Stimulated activated CD8-positive, alpha-beta memory T cell treated with anti-CD3 and anti-CD28 coated beads, Interleukin-7, amount 100 ng/mL, for 24 hours (primary cell): ENCODE measurements around the gene PRDM15.

Source experiments
- DNase-seq: peaks from one replicate; pipeline ENCODE4 v3.0.0-alpha.2; 2020; ENCODE audit warnings: low read depth

The PRDM15 gene

DNA sequence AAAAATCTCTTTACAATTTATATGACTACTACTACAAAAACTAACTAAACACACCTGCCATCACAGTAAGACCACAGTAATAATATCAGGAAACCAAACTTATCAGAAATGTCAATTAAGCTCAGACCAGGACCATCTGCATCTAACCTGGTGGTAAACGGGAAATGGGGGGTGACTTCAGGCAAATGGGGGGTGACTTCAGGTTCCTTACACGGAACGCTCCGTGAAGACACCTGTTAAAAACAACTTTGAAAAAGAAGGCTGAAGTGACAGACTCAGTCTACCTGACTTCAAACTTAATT lies 15.8 kb downstream of the PRDM15 start:
- DNase-seq = no peak

DNA sequence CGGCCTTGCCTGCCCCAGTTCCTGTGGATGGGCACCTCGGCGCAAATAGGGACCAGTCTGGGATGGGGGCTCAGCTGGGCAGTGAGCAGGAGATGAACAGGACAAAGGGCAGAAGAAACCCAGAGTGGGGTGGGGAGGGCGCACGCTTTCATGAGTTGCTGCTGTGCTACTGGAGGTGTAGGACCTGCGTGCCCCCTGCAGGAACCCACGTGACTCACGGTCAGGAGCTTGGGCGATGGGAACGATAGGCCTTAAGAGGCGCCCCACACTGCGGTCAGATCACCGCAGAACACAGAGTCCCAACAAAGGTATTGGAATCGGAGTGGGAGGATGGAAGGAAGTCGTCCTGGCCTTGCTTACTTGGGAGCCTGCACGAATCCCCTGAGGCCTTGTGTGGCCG lies 17.2 kb downstream of the PRDM15 start:
- DNase-seq = no peak

DNA sequence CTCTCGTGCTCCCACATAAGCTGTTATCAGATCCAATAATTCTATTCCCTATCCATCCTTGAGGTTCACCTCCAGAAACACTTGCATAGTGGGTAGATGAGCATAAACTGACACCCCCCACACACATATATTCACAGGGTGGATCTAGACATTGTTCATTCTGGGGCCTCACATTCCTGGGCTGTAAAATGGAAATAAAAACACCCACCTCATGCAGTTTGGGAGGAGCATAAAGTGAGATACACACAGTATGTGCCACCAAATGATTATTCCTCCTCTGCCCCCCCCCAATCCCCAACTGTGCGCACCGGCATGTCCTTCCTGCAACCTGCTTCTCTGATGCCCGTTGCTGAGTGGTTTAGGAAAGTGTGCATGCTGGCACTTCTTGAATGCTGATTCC lies 17.9 kb downstream of the PRDM15 start:
- DNase-seq = no peak

DNA sequence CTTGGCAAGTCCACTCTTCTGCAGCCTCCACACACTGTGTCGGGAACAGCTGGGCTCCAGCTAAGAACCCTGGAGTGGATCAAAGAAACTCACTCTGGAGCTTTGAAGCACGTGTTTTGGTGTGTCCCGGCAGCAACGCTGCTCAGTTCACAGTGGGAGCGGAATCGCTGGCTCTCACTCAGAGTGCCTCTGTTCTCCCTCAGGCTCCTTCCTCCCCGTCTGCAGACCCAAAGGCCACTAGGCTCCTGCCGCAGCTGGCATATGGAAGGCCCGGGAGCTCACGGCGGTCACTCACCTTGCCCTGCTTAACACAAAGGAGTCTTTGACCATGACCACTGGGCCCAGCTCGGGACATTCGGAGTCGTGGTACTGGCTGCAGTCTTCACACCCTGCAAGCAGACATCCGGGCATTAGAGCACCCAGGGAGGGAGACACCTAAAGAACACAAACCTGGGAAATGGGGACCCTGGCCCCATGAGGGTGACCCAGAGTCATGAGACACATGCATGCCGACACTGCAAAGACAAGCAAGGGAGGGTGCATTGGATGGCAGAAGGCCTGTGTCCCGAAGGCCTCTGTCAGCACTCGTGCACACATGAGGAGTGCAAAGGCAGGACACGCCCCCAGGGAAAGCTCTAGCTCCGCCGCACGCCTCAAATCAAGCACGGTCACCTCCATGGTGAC lies 19.7 kb downstream of the PRDM15 start:
- no peak for DNase-seq

DNA sequence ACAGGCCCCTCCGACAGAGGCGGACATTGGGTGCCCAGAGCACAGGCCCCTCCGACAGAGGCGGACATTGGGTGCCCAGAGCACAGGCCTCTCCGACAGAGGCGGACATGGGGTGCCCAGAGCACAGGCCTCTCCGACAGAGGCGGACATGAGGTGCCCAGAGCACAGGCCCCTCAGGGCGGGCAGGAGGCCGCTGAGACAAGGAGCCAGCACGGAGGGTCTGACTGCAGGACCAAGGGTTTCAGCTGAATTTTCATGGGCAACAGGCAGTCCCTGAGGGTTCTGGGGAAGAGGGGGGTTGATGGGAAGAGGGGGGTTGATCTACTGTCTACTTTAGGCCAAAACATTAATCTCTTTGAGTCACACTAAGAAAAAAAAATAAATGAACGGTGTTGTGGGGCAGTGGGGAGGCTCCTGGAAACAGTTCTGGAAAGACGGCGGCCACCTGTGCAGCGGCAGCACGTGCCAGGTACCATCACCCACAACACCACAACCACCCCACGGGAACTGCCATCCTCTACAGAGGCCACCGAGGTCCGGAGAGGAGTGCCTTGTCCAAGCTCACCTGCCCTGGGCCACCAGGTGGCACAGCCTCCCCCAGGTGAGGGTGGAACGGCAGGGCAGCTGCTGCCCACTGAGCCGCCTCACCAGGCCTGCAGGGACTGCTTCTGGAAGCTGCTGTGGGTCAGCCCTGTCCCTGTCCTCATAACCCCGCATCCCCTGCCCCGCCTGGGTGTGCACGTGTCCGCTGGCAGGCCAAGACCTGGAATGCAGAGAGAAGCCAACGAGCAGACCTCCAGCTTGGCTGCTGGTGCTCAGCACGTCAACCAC lies 20.5 kb downstream of the PRDM15 start:
- DNase-seq = no peak

DNA sequence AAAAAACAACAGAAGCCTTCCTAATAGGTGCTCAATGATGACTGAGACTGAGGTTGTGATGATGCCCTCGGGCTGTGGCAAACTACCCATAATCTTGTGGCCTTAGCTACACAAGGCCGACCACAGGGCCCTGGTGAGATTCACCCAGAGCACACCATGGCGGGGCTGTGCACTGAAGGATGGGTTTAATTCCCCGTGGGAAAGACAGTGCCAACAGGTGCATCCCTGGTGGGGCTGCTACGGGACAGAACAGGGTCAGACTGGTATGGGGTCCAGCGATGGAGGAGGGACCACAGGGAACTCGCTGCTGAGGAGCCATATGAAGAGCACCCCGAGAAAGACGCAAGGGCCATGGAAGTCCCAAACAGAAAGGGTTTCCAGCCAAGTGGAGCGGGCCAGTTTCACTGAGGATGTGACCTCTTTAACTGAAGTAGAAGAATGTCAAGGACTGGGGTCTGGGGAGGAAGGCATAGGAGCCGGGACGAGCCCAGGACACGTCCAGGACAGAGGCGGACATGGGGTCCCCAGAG lies 21.3 kb downstream of the PRDM15 start:
- no peak for DNase-seq

DNA sequence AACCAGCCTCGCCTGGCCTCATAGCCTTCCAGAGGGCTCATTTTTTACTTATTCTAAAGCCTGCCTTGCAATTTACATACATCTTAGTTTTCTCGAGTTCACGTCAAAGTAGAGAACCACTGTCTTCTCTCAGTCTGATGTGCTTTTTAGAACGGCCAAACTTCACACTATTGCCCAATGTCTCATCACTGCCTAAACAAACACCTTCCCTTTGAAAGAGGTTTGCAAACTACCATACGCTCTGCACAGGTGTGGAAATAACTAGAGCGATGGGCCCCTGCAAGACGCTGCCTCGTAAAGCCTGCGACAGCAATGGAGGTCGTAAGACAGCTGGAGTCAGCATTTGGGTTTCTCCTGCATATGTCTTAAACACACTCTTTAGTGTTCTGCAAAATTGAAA lies 22.6 kb downstream of the PRDM15 start:
- DNase-seq = no peak

DNA sequence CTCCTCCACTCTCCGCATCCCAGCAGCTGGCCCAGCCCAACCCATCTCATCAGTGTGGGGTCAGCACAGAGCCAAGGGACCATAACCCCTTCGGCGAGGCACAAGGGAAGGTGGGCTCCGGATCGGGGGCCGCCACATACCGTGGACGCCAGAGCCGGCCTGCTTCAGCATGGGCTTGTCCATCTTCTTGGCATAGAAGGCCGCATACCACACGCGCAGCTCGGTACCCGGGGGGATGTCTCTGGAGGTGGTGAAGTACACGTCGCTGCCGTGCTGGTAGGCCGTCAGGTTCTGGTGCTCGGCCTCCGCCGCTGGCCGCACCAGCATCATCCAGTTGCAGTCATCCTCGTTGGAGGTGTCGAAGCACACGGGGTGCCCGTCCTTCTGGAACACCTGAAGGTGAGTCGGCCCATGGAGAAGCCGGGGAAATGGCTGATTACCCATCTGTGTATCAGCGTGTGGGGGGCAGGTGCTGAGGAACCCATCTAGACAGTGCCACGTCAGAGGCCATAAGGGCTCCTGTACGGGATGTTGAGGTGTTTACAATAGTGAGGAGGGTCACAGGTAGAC lies 24.6 kb downstream of the PRDM15 start:
- DNase-seq = no peak

DNA sequence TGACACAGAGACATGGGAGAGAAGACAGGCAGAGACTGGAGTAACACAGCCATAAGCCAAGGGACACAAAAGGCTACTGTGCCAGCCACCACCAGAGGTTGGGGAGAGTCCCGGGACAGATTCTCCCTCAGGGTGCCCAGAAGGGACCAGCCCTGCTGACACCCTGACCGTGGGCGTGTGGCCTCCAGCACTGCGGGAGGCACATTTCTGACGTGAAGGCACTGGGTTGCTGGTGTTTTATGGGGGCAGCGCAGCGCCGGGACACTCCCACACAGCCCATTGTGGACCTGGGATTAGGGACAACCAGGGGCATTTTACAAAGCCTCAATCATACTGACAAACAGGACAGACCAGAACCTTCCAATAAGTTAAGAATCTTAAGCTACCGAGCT lies 26.2 kb downstream of the PRDM15 start:
- DNase-seq = no peak

DNA sequence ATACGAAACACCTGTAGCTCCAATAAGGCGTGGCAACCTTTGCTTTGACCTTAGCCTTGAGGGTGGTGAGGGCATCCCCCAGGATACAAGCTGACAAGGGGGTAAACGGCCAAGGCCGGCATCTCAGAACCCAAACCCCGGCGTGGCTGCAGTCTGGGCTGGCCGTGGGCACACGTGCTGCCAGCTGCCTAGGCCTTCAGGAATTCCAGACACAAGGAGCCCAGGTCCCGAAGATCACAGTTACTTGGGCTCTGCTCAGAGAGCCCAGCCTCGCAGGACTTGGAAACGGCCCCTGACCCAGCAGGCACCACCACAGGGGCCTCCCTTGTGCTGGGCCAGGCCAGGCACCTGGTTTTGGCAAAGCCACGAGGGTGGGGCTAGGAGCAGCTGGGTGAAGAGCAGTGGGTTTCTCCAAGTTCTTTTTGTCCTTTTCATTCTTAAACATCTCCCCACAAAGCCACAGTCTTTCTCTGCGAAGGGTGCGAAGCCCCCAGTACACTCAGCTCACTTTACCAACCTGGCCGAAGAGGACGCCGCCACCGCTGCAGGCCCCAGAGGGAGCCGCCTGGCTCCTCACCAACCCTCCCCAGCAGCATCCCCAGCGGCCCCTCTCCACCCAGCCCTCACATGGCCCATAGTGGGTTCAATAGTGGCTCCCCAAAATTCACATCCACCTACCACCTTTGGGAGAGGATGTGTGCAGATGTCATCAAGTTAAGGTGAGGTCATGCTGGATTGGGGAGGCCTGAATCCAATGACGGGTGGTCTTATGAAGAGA lies 26.8 kb downstream of the PRDM15 start:
- no peak for DNase-seq

DNA sequence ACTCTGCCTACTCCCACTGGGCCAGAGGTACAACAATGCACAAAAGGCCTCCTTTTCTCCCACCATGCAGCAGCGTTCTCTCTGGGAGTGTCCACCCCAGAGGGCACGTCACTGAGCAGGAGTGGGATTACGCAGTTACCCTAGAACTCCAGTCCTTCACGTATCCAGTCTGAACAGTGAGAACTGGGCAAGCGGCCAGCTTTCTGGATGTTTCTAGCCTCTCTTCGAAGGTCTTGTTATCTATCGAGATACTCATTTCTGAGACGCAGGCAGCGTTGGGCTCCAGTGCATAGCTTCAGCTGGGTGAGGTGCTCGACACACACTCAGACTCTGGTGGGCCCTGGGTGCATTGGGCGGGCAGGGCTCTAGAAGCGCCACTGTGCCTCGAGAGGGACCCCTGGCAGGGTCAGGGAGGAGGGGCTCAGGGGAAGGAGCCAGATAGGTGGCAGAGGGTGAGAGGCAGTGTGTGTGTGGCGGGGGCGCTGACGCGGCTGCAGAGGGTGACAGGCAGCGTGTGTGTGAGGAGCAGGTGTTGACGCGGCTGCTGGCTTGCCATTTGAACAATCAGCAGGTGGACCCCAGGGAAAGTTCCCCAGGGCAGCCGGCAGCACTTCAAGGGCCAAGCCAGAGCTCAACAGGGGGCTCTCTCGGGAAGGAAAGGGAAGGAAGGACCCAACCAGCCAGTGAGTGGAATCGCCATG lies 27.9 kb downstream of the PRDM15 start:
- DNase-seq = no peak

DNA sequence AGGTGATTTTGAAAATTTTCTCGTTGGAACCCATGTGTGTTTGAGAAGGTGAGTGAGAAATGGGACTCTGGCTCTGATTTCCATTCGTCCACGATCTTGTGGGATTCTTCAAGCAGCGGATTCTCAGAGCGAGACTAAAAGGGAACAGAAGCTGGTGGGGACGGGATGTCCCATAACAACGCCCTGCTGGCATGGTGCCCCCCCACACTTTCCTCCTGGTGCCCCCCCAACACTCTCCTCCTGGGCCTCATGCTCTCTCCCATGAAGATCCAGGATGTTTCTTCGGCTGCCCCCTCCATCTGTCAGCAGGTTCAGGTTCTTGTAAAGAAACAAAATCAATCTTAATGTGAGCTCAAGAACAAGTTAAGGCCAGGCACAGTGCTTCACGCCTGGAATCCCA lies 29.1 kb downstream of the PRDM15 start:
- DNase-seq = no peak

DNA sequence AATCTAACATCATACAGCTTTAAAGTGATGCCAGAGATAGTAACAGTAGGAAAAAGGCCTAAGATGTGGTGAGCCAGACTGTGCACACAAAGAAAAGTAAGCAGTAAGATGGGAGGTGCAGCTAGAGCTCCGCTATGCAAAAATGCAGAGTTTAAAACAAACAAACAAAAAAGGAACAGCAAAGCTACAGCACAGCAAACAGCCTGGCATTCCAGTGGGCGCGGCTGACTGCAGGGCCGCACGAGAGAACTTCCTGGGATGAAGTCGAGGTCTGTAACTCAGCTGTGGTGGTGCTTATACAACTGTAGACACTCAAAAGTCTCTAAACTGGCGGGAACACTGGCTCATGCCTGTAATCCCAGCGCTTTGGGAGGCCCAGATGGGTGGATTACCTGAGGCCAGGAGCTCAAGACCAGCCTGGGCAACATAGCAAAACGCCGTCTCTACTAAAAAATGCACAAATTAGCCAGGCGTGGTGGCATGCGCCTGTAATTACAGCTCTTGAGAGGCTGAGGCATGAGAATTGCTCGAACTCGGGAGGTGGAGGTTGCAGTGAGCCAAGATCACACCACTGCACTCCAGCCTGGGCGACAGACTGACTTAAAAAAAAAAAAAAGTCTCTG lies 30.1 kb downstream of the PRDM15 start:
- DNase-seq = no peak

DNA sequence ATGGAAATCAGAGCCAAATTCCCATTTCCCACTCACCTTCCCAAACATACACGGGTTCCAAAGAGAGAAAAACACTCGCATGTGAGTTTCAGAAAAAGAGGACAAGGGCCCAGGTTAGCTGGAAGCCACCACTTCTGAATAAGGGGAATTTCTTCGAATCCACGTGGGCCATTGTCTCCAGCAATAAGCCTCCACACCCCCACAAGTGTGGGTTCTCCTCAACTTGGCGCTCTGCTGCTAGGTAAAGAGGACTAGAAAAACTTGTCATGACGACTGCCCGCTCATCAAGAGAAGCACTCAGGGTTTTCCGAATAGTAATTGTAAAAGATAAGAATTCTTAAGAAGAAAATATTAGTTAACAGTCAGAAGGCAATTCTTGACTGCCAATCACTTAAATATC lies 30.6 kb downstream of the PRDM15 start:
- DNase-seq = no peak

DNA sequence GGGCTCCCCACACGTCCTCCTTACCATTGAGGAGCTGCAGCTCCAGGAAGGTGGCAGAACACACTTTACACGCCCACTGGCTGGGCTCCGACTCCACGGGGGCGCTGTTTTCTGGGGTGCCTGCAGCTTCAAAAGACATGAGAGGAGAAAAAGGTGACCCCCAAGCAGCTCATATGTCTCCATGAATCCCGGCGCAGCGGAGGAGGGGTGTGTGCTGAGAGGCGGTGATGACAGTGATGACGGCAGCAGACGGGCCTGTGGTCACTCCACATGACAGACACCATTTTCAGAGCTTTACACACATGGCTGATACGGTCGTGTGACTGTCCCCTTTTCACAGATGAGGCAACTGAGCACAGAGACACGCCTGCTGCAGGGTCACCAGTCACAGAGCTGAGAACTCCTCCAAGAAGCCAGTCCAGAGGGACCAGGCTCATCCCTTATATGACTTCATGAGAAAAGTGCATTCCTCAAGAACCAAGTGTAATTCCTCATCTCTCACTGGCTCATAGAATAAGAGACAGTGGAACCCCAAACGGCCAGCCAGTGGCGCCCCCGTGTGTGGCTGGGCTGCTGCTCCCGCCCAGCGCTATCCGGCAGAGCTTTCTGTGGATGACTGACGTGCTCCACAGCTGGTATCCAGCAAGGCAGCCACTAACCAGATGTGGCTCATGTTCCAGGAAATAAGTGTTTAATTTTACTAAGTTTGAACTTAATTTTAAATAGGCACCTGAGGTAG lies 31.9 kb downstream of the PRDM15 start:
- DNase-seq = no peak

DNA sequence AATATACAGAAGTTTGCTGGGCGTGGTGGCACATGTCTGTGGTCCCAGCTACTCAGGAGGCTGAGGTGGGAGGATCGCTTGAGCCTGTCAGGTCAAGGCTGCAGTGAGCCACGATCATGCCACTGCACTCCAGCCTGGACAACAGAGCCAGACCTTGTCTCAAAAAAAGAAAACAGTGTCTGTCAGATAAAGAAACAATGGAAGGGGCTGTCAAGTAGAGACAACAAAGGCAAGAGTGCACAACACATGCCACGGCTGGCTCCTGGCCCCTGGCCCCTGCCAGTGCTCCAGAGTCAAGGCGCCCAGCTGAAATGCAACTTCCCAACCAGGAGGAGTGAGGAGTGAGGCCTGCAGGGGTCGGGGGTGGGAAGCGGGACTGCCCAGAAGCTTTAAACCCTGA lies 32.6 kb downstream of the PRDM15 start:
- no peak for DNase-seq

DNA sequence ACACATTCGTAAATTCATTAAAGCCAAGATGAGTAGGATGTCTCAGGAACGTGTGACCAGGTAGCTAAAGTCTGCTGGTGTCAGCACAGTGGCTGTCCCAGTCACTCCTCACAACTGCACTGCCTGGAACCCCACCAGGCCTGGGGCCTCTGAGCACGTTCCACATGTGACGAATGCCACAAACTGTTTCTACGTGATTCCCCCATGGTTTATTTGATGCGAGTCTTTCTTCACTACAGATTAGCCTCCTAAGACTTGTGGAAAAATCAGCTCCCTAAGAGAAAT lies 33.2 kb downstream of the PRDM15 start:
- DNase-seq = no peak

DNA sequence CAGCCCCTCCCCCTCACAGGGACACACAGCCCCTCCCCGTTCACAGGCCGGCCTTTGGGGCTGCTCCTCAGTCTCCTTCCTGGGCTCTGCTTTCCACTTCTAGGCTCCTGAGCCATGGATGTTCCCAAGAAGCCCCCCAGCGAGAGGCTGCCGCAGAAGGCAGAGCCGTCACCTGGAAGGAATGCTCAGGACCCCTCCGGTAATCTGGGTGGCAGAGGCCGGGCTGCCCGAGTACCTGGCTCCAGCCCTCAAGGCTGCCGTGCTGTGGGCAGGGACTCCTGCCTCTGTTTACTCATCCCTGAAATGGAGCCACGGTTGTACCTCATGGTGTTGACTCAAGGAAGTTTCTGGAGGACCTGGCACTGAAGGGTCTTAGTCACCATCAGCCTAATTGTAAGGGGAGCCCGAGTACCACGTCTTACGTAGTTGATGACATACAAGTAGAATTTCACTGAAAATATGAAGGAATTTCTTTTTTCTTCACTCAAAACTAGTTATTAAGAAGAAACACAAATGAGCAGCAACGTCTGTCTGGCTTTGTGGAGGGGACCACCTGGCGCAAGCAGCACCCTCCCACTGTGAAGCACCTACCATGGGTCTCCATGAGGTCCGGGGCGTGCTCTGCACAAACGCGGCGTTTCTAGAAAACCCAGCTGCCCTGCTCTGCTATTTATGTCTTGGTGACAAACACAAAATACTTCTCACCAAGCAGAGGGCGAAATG lies 33.7 kb downstream of the PRDM15 start:
- DNase-seq = no peak

DNA sequence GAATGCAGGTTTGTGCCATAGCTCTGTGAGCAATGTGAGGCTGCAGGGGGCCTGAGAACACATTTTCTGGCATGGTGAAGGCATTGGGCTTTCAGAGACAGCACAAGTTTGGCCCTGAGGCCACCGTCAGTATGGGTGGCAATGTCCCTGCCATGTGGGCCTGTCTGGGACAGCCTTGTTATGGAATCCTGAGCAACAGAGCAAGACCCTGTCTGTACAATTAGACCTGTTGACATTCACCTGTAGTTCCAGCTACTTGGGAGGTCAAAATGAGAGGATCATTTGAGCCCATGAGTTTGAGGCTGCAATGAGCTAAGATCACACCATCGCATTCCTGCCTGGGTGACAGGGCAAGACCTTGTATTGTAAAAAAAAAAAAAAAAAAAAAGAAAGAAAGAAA lies 35.6 kb downstream of the PRDM15 start:
- no peak for DNase-seq

DNA sequence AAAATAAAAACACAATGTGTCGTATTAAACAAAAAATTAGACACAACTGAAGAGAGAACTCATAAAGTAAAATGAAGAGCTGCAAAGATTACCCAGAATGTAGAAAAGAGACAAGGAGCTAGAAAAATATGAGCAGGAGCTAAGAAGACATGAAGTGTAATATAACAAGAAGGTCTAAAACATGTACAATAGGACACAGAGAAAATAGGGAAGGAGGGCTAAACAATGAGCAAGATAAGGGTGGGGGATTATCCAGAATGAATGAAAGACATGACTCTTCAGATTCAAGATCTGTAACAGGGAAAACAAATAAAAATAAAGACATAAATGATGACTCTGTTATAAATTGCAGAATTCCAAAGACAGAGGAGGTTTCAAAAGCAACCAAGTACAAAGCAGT lies 38.3 kb downstream of the PRDM15 start:
- DNase-seq = no peak
